HepG2 (cell line): Measurements from ENCODE around the gene LIMA1. TPM values are rescaled to one million over a fixed set of nuclear protein-coding genes. Genes with fewer than 3 reads are reported as not detected.

Source experiments
- ARHGAP35 ChIP-seq: sonication (generic); formaldehyde crosslinking; IDR thresholded peaks from 2 replicates; pipeline ENCODE4 v1.9.0; 2022; ENCODE audit warnings: mild to moderate bottlenecking, inconsistent platforms, moderate library complexity, missing genetic modification reagents, borderline replicate concordance
- BRF2 ChIP-seq: sonication (generic); formaldehyde crosslinking; IDR thresholded peaks from 2 replicates; pipeline ENCODE4 v1.8.1; 2022; ENCODE audit warnings: mild to moderate bottlenecking, missing genetic modification reagents
- CHD4 ChIP-seq: fragments of 200-600 bp; sonication (generic); IDR thresholded peaks from 2 replicates; pipeline ENCODE4 v1.7.0; 2017; ENCODE audit warnings: mild to moderate bottlenecking, low read length, borderline replicate concordance
- ETV6 ChIP-seq: sonication (generic); formaldehyde crosslinking; conservative IDR thresholded peaks from 2 replicates; pipeline ENCODE4 v1.4.0; 2020; ENCODE audit warnings: missing genetic modification reagents
- FOXA3 ChIP-seq: IDR thresholded peaks from 2 replicates; pipeline ENCODE4 v1.6.1; 2016; ENCODE audit warnings: missing genetic modification reagents, missing compliant biosample characterization
- FOXK1 ChIP-seq: sonication (generic); formaldehyde crosslinking; IDR thresholded peaks from 2 replicates; pipeline ENCODE4 v1.4.0; 2020; ENCODE audit warnings: low read depth, missing genetic modification reagents, borderline replicate concordance
- FOXP1 ChIP-seq, 2 experiments: fragments of 450-650 bp in 1 of 2; IDR thresholded peaks; 2 replicates each; pipeline ENCODE4 v1.6.1; 2017 to 2018; ENCODE audit warnings: antibody characterized with exemption in 1 of 2
- GATAD2A ChIP-seq: IDR thresholded peaks from 2 replicates; pipeline ENCODE4 v1.6.1; 2016
- IKZF4 ChIP-seq: sonication (generic); formaldehyde crosslinking; IDR thresholded peaks from 2 replicates; pipeline ENCODE4 v1.5.1; 2020; ENCODE audit warnings: borderline replicate concordance, mild to moderate bottlenecking, low read depth, missing genetic modification reagents; ENCODE audit errors: not compliant biosample characterization
- KDM2A ChIP-seq: sonication (generic); formaldehyde crosslinking; IDR thresholded peaks from 2 replicates; pipeline ENCODE4 v1.4.0; 2020; ENCODE audit warnings: low read depth, missing genetic modification reagents, borderline replicate concordance
- KDM3A ChIP-seq: IDR thresholded peaks from 2 replicates; pipeline ENCODE4 v1.6.1; 2018; ENCODE audit warnings: low read depth, missing compliant biosample characterization
- MEF2D ChIP-seq: sonication (generic); formaldehyde crosslinking; IDR thresholded peaks from 2 replicates; pipeline ENCODE4 v1.5.1; 2020; ENCODE audit warnings: mild to moderate bottlenecking, missing genetic modification reagents
- NFIC ChIP-seq: IDR thresholded peaks from 2 replicates; pipeline ENCODE4 v1.6.1; 2012; ENCODE audit warnings: mild to moderate bottlenecking, low read length, inconsistent platforms
- NFKBIZ ChIP-seq: IDR thresholded peaks from 2 replicates; pipeline ENCODE4 v1.6.1; 2018; ENCODE audit warnings: missing genetic modification reagents, missing compliant biosample characterization
- PHF5A ChIP-seq: IDR thresholded peaks from one replicate; pipeline ENCODE4 v1.6.1; 2018; ENCODE audit warnings: low read depth, missing genetic modification reagents; ENCODE audit not compliant: unreplicated experiment
- POLR2A ChIP-seq, 2 experiments: IDR thresholded peaks; 2 replicates each; pipeline ENCODE4 v1.6.1; 2011; ENCODE audit warnings: low read depth in 2 of 2, low read length in 2 of 2, mild to moderate bottlenecking in 1 of 2, moderate library complexity in 1 of 2; ENCODE audit not compliant: insufficient read depth in 1 of 2
- POLR2G ChIP-seq: fragments of 200-400 bp; formaldehyde crosslinking; IDR thresholded peaks from 2 replicates; pipeline ENCODE4 v1.6.1; 2018; ENCODE audit warnings: mild to moderate bottlenecking, low read depth, low read length, moderate library complexity
- RBM39 ChIP-seq: fragments of 200-400 bp; formaldehyde crosslinking; IDR thresholded peaks from one replicate; pipeline ENCODE4 v1.6.1; 2018; ENCODE audit warnings: antibody characterized with exemption, mild to moderate bottlenecking, low read depth, low read length; ENCODE audit not compliant: poor library complexity, severe bottlenecking
- SALL1 ChIP-seq: sonication (generic); formaldehyde crosslinking; IDR thresholded peaks from 2 replicates; pipeline ENCODE4 v1.8.0; 2022; ENCODE audit warnings: mild to moderate bottlenecking, missing genetic modification reagents
- TAF1 ChIP-seq: sonication (generic); formaldehyde crosslinking; IDR thresholded peaks from 2 replicates; pipeline ENCODE4 v1.4.0; 2020; ENCODE audit warnings: missing genetic modification reagents
- ZNF230 ChIP-seq: sonication (generic); formaldehyde crosslinking; IDR thresholded peaks from 2 replicates; pipeline ENCODE4 v1.4.0; 2020; ENCODE audit warnings: mild to moderate bottlenecking, missing genetic modification reagents
- ZNF75D ChIP-seq: sonication (generic); formaldehyde crosslinking; IDR thresholded peaks from 2 replicates; pipeline ENCODE4 v1.8.1; 2023; ENCODE audit warnings: missing genetic modification reagents, mild to moderate bottlenecking, borderline replicate concordance
- polyA plus RNA-seq, 8 experiments: library from polyadenylated mRNA; depleted of rRNA in 3 of 8; stranded (reverse) in 7 of 8; unstranded in 1 of 8; fragments of >200 nt; fragmentation: Illumina TruSeq in 4 of 8; extraction: Trizol in 4 of 8; gene quantifications; 2 replicates each; pipeline versions ENCODE4 v1.2.1 to v1.2.3, GENCODE V29; 2011 to 2016; ENCODE audit warnings: low read depth in 4 of 8, missing spikeins in 1 of 8, mixed read lengths in 1 of 8; ENCODE audit not compliant: insufficient read depth in 1 of 8
- total RNA-seq, 5 experiments: library from RNA; depleted of rRNA; stranded (reverse); fragments of >200 nt; fragmentation: Illumina TruSeq; extraction: Trizol; gene quantifications; 2 replicates each; pipeline ENCODE4 v1.2.3, GENCODE V29; 2016; ENCODE audit warnings: low read depth in 1 of 5
- TF ChIP-seq, protein P1 (sequence below): sonication (generic); formaldehyde crosslinking; IDR thresholded peaks from 2 replicates; pipeline ENCODE4 v1.8.1; 2022; ENCODE audit warnings: low read depth, mild to moderate bottlenecking, missing genetic modification reagents
- TF ChIP-seq, protein P2 (sequence below): sonication (generic); formaldehyde crosslinking; IDR thresholded peaks from 2 replicates; pipeline ENCODE4 v1.5.0; 2020; ENCODE audit warnings: mild to moderate bottlenecking, missing genetic modification reagents, borderline replicate concordance

Gene LIMA1
- total and polyA plus RNA-seq, 2 of the 13 experiments (the other 11 are each of a cell fraction or from before 2014, with no cell fraction given), result 13.0 to 19.8 TPM

GRCh38 chr12:50167049-50167828 lies 116.1 kb downstream of the LIMA1 start, which contains the start of gene CERS5 (continued):
- TF ChIP-seq KDM2A (CRISPR knock-in tag), result peak; percentile 69; the same call in 1 of the 2 replicates
- TF ChIP-seq ZNF230 (CRISPR knock-in tag), result no peak
- TF ChIP-seq POLR2A (IDR thresholded peaks at IDR 0.05; ENCODE audit: insufficient read depth in 1 of 2, low read depth in 2 of 2, low read length in 2 of 2), result peak; percentile 71 to 87
- peak; percentile 65 for TF ChIP-seq RBM39
- peak; percentile 65 for TF ChIP-seq SALL1 (CRISPR knock-in tag)
- TF ChIP-seq, protein P1, sequence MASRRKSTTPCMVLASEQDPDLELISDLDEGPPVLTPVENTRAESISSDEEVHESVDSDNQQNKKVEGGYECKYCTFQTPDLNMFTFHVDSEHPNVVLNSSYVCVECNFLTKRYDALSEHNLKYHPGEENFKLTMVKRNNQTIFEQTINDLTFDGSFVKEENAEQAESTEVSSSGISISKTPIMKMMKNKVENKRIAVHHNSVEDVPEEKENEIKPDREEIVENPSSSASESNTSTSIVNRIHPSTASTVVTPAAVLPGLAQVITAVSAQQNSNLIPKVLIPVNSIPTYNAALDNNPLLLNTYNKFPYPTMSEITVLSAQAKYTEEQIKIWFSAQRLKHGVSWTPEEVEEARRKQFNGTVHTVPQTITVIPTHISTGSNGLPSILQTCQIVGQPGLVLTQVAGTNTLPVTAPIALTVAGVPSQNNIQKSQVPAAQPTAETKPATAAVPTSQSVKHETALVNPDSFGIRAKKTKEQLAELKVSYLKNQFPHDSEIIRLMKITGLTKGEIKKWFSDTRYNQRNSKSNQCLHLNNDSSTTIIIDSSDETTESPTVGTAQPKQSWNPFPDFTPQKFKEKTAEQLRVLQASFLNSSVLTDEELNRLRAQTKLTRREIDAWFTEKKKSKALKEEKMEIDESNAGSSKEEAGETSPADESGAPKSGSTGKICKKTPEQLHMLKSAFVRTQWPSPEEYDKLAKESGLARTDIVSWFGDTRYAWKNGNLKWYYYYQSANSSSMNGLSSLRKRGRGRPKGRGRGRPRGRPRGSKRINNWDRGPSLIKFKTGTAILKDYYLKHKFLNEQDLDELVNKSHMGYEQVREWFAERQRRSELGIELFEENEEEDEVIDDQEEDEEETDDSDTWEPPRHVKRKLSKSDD (CRISPR knock-in tag), result peak; percentile 13; the same call in 1 of the 2 replicates
- TF ChIP-seq KDM3A (CRISPR knock-in tag), result 0 out of 2 replicates have a peak, but pooled peaks have one; percentile 25
- peak; percentile 84 for TF ChIP-seq TAF1 (CRISPR knock-in tag)
- peak; percentile 34 for TF ChIP-seq IKZF4 (CRISPR knock-in tag)
- TF ChIP-seq FOXK1 (CRISPR knock-in tag), result peak; percentile 26; the same call in 1 of the 2 replicates
- peak; percentile 30; the same call in 1 of the 2 replicates for TF ChIP-seq ETV6 (CRISPR knock-in tag)
- TF ChIP-seq, protein P2, sequence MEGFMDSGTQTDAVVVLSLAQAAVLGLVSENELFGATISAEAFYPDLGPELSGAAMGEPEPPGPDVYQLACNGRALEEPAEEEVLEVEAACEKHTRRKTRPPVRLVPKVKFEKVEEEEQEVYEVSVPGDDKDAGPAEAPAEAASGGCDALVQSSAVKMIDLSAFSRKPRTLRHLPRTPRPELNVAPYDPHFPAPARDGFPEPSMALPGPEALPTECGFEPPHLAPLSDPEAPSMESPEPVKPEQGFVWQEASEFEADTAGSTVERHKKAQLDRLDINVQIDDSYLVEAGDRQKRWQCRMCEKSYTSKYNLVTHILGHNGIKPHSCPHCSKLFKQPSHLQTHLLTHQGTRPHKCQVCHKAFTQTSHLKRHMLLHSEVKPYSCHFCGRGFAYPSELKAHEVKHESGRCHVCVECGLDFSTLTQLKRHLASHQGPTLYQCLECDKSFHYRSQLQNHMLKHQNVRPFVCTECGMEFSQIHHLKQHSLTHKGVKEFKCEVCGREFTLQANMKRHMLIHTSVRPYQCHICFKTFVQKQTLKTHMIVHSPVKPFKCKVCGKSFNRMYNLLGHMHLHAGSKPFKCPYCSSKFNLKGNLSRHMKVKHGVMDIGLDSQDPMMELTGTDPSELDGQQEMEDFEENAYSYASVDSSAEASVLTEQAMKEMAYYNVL (CRISPR knock-in tag), result peak; percentile 76; the same call in 1 of the 2 replicates
- TF ChIP-seq MEF2D (CRISPR knock-in tag), result peak; percentile 72; the same call in 1 of the 2 replicates
- TF ChIP-seq PHF5A (CRISPR knock-in tag), result peak; percentile 32
- peak; percentile 35; the same call in 1 of the 2 replicates for TF ChIP-seq ZNF75D
- TF ChIP-seq NFKBIZ, result peak; percentile 72; the same call in 1 of the 2 replicates
- peak; percentile 34; the same call in 1 of the 2 replicates for TF ChIP-seq ARHGAP35 (CRISPR knock-in tag)
- TF ChIP-seq NFIC, result no peak
- TF ChIP-seq CHD4, result no peak
- TF ChIP-seq FOXA3, result 0 out of 2 replicates have a peak, but pooled peaks have one; percentile 7
- TF ChIP-seq POLR2G, result peak; percentile 81
- no peak for TF ChIP-seq FOXP1 (IDR thresholded peaks at IDR 0.05)
- no peak for TF ChIP-seq FOXP1 (CRISPR knock-in tag; IDR thresholded peaks at IDR 0.05)
- TF ChIP-seq GATAD2A, result peak; percentile 54; the same call in 1 of the 2 replicates
- peak; percentile 21; the same call in 1 of the 2 replicates for TF ChIP-seq BRF2 (CRISPR knock-in tag)
